Measurements from ENCODE around the gene COL17A1.

The COL17A1 gene

GRCh38 chr10:104123397-104123796, 37.7 kb upstream of the COL17A1 start:
- no peak overlapping the region for H3K4me3 ChIP-seq (replicated peaks; ENCODE audit: insufficient read depth, low read length)
- DNase-seq (ENCODE audit: low read depth in 1 of 2, low spot score in 1 of 2), result no peak
- no peaks in the 10 kb centered on the region for H3K27me3 ChIP-seq (ENCODE audit: insufficient read depth, poor library complexity, severe bottlenecking)
- TF ChIP-seq GABPA (IDR thresholded peaks at IDR 0.05; ENCODE audit: low read depth) (no peak), SPI1 (IDR thresholded peaks at IDR 0.05; ENCODE audit: borderline replicate concordance, low read depth) (no peak), POLR2AphosphoS5 (IDR thresholded peaks at IDR 0.05; ENCODE audit: low read depth) (no peak), CTCF (IDR thresholded peaks at IDR 0.05; ENCODE audit: insufficient read depth, low read length) (no peak)
- TF ChIP-seq, protein P1, sequence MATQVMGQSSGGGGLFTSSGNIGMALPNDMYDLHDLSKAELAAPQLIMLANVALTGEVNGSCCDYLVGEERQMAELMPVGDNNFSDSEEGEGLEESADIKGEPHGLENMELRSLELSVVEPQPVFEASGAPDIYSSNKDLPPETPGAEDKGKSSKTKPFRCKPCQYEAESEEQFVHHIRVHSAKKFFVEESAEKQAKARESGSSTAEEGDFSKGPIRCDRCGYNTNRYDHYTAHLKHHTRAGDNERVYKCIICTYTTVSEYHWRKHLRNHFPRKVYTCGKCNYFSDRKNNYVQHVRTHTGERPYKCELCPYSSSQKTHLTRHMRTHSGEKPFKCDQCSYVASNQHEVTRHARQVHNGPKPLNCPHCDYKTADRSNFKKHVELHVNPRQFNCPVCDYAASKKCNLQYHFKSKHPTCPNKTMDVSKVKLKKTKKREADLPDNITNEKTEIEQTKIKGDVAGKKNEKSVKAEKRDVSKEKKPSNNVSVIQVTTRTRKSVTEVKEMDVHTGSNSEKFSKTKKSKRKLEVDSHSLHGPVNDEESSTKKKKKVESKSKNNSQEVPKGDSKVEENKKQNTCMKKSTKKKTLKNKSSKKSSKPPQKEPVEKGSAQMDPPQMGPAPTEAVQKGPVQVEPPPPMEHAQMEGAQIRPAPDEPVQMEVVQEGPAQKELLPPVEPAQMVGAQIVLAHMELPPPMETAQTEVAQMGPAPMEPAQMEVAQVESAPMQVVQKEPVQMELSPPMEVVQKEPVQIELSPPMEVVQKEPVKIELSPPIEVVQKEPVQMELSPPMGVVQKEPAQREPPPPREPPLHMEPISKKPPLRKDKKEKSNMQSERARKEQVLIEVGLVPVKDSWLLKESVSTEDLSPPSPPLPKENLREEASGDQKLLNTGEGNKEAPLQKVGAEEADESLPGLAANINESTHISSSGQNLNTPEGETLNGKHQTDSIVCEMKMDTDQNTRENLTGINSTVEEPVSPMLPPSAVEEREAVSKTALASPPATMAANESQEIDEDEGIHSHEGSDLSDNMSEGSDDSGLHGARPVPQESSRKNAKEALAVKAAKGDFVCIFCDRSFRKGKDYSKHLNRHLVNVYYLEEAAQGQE (IDR thresholded peaks at IDR 0.05; ENCODE audit: insufficient replicate concordance, low read depth), result no peak
- H3K27ac ChIP-seq (replicated peaks), result no peak overlapping the region

DNA sequence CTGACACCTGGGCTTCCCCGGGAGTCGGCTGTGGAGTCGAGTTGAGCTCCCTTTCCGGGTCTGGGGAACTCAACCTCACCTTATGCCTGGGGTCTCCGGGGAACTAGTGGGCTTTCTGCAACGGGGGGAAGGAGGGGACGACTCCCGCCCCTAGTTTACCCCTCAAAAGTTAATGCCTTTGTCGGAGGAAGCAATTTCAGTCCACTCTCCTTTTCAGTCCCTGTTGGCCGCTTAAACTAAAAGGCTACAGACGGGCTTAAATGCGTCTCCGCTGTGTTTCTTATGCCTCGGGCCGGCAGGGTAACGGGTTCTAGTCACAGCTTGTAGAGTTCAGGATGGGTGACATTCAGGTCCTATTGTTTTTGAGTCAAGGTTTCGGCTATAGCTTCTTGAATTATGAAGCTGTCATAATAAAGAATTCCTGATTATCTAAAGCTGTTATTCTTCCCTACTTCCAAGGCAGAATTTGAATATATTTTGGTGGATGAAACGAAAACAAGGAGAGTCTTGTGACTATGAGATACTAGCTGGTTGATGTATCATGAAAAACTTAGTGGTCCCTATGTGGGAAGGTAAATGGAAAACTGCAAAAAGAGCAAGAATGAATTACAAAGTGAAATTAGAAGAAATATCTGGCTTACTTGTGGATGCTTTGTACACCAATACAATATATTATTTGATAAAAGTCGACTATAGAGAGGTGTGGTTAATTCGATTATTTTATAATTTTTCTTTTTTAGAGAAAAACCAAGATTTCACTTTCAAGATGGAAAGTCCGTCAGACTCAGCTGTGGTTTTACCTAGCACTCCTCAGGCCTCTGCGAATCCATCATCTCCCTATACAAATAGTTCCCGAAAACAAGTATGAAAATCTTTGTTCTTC, 36.8 kb upstream of the COL17A1 start:
- TF ChIP-seq POLR2AphosphoS5 (IDR thresholded peaks at IDR 0.05; ENCODE audit: low read depth) (no peak), CTCF (IDR thresholded peaks at IDR 0.05; ENCODE audit: insufficient read depth, low read length) (no peak), SPI1 (IDR thresholded peaks at IDR 0.05; ENCODE audit: borderline replicate concordance, low read depth) (no peak), GABPA (IDR thresholded peaks at IDR 0.05; ENCODE audit: low read depth) (no peak)
- TF ChIP-seq, protein P1 (IDR thresholded peaks at IDR 0.05; ENCODE audit: insufficient replicate concordance, low read depth), result peak; percentile 75
- DNase-seq (ENCODE audit: low read depth in 1 of 2, low spot score in 1 of 2), result peak in 1 of 2 experiments; percentile 14
- H3K27ac ChIP-seq (replicated peaks), result peak overlapping the region; percentile 91
- peak overlapping the region; percentile 85 for H3K4me3 ChIP-seq (replicated peaks; ENCODE audit: insufficient read depth, low read length)
- H3K27me3 ChIP-seq (ENCODE audit: insufficient read depth, poor library complexity, severe bottlenecking), result no peaks in the 10 kb centered on the region

GRCh38 chr10:104121485-104122224, 36.0 kb upstream of the COL17A1 start, which contains the start of gene SFR1:
SFR1 (plus strand) TSS chr10:104122171; CDS start chr10:104122184, 13 bp downstream.
- H3K27ac ChIP-seq (replicated peaks), result peak within 1 kb of the TSS; percentile 98
- DNase-seq (ENCODE audit: low read depth in 1 of 2, low spot score in 1 of 2), result peak; percentile 96 to 99
- H3K27me3 ChIP-seq (ENCODE audit: insufficient read depth, poor library complexity, severe bottlenecking), result no peaks in the 10 kb centered on the region
- TF ChIP-seq, protein P1 (IDR thresholded peaks at IDR 0.05; ENCODE audit: insufficient replicate concordance, low read depth), result peak; percentile 71
- TF ChIP-seq SPI1 (IDR thresholded peaks at IDR 0.05; ENCODE audit: borderline replicate concordance, low read depth), result peak; percentile 72
- no peak for TF ChIP-seq GABPA (IDR thresholded peaks at IDR 0.05; ENCODE audit: low read depth)
- TF ChIP-seq CTCF (IDR thresholded peaks at IDR 0.05; ENCODE audit: insufficient read depth, low read length), result peak; percentile 22
- TF ChIP-seq POLR2AphosphoS5 (IDR thresholded peaks at IDR 0.05; ENCODE audit: low read depth), result peak; percentile 94
- H3K4me3 ChIP-seq (replicated peaks; ENCODE audit: insufficient read depth, low read length), result peak within 1 kb of the TSS; percentile 85

Data from HL-60 (cell line).